ENCODE data around the gene MZF1. TPM values are rescaled to one million over a fixed set of nuclear protein-coding genes. Genes with fewer than 3 reads are reported as not detected.
"Not testable (repeated sequence)": the region's sequence is repeated elsewhere in the genome, so short reads cannot be mapped to it uniquely, and the experiment has no call there.

Gene MZF1
- 15.2 to 22.3 TPM (median 15.8 TPM) in 3 replicates for total RNA-seq
- long read RNA-seq, partial matches to known transcripts: 4 of 14 reads
- long read RNA-seq, other reads (novel, unspliced or antisense): 5 of 14 reads

GRCh38 chr19:58572818-58573657, at the start of gene MZF1:
TSS of gene MZF1 (minus strand) at chr19:58573335. CDS start at chr19:58571389, 1,946 bp downstream.
- peak; percentile 65 for TF ChIP-seq CTCF (IDR thresholded peaks at IDR 0.05)
- peak; percentile 100 for DNase-seq (ENCODE audit: low spot score)
- Mint-ChIP-seq H3K4me1 (ENCODE audit: low read depth) (peaks cover 32% of the 10 kb centered on the region), H3K9me3 (ENCODE audit: low read depth) (no peaks in the 10 kb centered on the region), H3K36me3 (ENCODE audit: low read depth) (no peaks in the 10 kb centered on the region), H3K27me3 (ENCODE audit: low read depth) (no peaks in the 10 kb centered on the region), H3K27ac (ENCODE audit: unreplicated experiment) (peak within 1 kb of the TSS; percentile 99), H3K4me3 (ENCODE audit: unreplicated experiment) (peak within 1 kb of the TSS; percentile 85)

GRCh38 chr19:58607213-58607612, 34.1 kb upstream of the MZF1 start:
- not testable (repeated sequence) for H3K27ac Mint-ChIP-seq (ENCODE audit: unreplicated experiment); H3K4me3 Mint-ChIP-seq (ENCODE audit: unreplicated experiment); H3K27me3 Mint-ChIP-seq (ENCODE audit: low read depth); H3K9me3 Mint-ChIP-seq (ENCODE audit: low read depth); H3K4me1 Mint-ChIP-seq (ENCODE audit: low read depth); H3K36me3 Mint-ChIP-seq (ENCODE audit: low read depth); DNase-seq (ENCODE audit: low spot score)

- not testable (repeated sequence) for H3K27me3 Mint-ChIP-seq (ENCODE audit: low read depth); H3K9me3 Mint-ChIP-seq (ENCODE audit: low read depth); H3K36me3 Mint-ChIP-seq (ENCODE audit: low read depth); H3K4me1 Mint-ChIP-seq (ENCODE audit: low read depth); H3K27ac Mint-ChIP-seq (ENCODE audit: unreplicated experiment); H3K4me3 Mint-ChIP-seq (ENCODE audit: unreplicated experiment); DNase-seq (ENCODE audit: low spot score)
Measured at GRCh38 chr19:58606251-58606896, 33.2 kb upstream of the MZF1 start.

GRCh38 chr19:58586133-58586765, 13.1 kb upstream of the MZF1 start:
- peak overlapping the region; percentile 41 for H3K27ac Mint-ChIP-seq (ENCODE audit: unreplicated experiment)
- no peak for TF ChIP-seq CTCF (IDR thresholded peaks at IDR 0.05)
- peaks cover 10% of the 10 kb centered on the region for H3K36me3 Mint-ChIP-seq (ENCODE audit: low read depth)
- H3K9me3 Mint-ChIP-seq (ENCODE audit: low read depth): no peaks in the 10 kb centered on the region
- no peaks in the 10 kb centered on the region for H3K27me3 Mint-ChIP-seq (ENCODE audit: low read depth)
- H3K4me3 Mint-ChIP-seq (ENCODE audit: unreplicated experiment): no peak overlapping the region
- peaks cover 9% of the 10 kb centered on the region for H3K4me1 Mint-ChIP-seq (ENCODE audit: low read depth)
- peak; percentile 42 for DNase-seq (ENCODE audit: low spot score)

- H3K9me3 Mint-ChIP-seq (ENCODE audit: low read depth): no peaks in the 10 kb centered on the region
- H3K27ac Mint-ChIP-seq (ENCODE audit: unreplicated experiment): peak overlapping the region; percentile 12
- peaks cover 13% of the 10 kb centered on the region for H3K4me1 Mint-ChIP-seq (ENCODE audit: low read depth)
- no peak for TF ChIP-seq CTCF (IDR thresholded peaks at IDR 0.05)
- H3K27me3 Mint-ChIP-seq (ENCODE audit: low read depth): no peaks in the 10 kb centered on the region
- H3K36me3 Mint-ChIP-seq (ENCODE audit: low read depth): peaks cover 11% of the 10 kb centered on the region
- no peak for DNase-seq (ENCODE audit: low spot score)
- H3K4me3 Mint-ChIP-seq (ENCODE audit: unreplicated experiment): no peak overlapping the region
Measured at GRCh38 chr19:58585442-58586132, 12.5 kb upstream of the MZF1 start.

Data from chondrocyte (in vitro differentiated cells).